Panc1 (cell line): Measurements from ENCODE around the gene FANCC. TPM values are rescaled to one million over a fixed set of nuclear protein-coding genes. Genes with fewer than 3 reads are reported as not detected.

Experiments used
- ATAC-seq: fragments of 200-7000 bp; cut with Tn5 transposase; 2 replicates; pipeline ENCODE4 v1.9.1; 2020; ENCODE audit warnings: mild to moderate bottlenecking, moderate library complexity
- BruUV-seq: library from RNA; stranded (reverse); fragments of 400-500 nt; replicated peaks from 2 replicates; lab custom pipeline; 2021; lab: Mats Ljungman, UMichigan
- CTCF ChIA-PET: fragments of 300-600 bp; sonication (Branson Sonifier 250); formaldehyde crosslinking; loops from one replicate; lab custom pipeline; 2022; ENCODE audit warnings: antibody characterized with exemption; lab: Charles Lee
- POLR2A ChIA-PET: fragments of 300-600 bp; sonication (Branson Sonifier 250); formaldehyde crosslinking; loops from one replicate; lab custom pipeline; 2022; ENCODE audit warnings: antibody characterized with exemption; lab: Charles Lee
- DNase-seq: peaks from one replicate; pipeline ENCODE4 v3.0.0-alpha.2; 2010; ENCODE audit warnings: low read depth, low spot score
- H3K27ac ChIP-seq: 2 replicates; pipeline ENCODE4 v1.5.1; 2011; ENCODE audit warnings: mild to moderate bottlenecking, low read length, inconsistent platforms
- H3K27me3 ChIP-seq: fragments of 200-500 bp; sonication (Bioruptor generic); 2 replicates; pipeline ENCODE4 v1.6.0; 2014; ENCODE audit warnings: low read length, inconsistent platforms; ENCODE audit not compliant: control insufficient read depth, insufficient read depth
- H3K36me3 ChIP-seq: fragments of 200-500 bp; sonication (Bioruptor generic); 2 replicates; pipeline ENCODE4 v1.5.1; 2014; ENCODE audit warnings: inconsistent platforms, mild to moderate bottlenecking, low read length, moderate library complexity; ENCODE audit not compliant: control insufficient read depth, insufficient read depth
- H3K4me1 ChIP-seq: 2 replicates; pipeline ENCODE4 v1.5.1; 2011; ENCODE audit warnings: inconsistent platforms, mild to moderate bottlenecking, low read length, moderate library complexity; ENCODE audit not compliant: control insufficient read depth, insufficient read depth
- H3K4me3 ChIP-seq, 2 experiments: 2 replicates each; pipeline ENCODE4 v1.5.1; 2011 to 2012; ENCODE audit warnings: low read depth in 2 of 2, low read length in 2 of 2, mild to moderate bottlenecking in 2 of 2, inconsistent platforms in 1 of 2, moderate library complexity in 1 of 2
- H3K9me3 ChIP-seq: fragments of 200-500 bp; sonication (Bioruptor generic); 2 replicates; pipeline ENCODE4 v1.5.1; 2014; ENCODE audit warnings: low read depth, mild to moderate bottlenecking, inconsistent platforms, low read length, moderate library complexity; ENCODE audit not compliant: control insufficient read depth, insufficient read depth
- POLR2AphosphoS5 ChIP-seq: IDR thresholded peaks from 2 replicates; pipeline ENCODE4 v1.6.1; 2012; ENCODE audit warnings: mild to moderate bottlenecking, low read depth, low read length, moderate library complexity
- REST ChIP-seq, 2 experiments: IDR thresholded peaks; 2 replicates each; pipeline ENCODE4 v1.6.1; 2011 to 2012; ENCODE audit warnings: low read depth in 2 of 2, control low read depth in 1 of 2, low read length in 1 of 2, mild to moderate bottlenecking in 1 of 2, moderate library complexity in 1 of 2; ENCODE audit not compliant: insufficient read depth in 1 of 2
- SIN3A ChIP-seq: IDR thresholded peaks from 2 replicates; pipeline ENCODE4 v1.6.1; 2012; ENCODE audit warnings: low read depth, mild to moderate bottlenecking, low read length, moderate library complexity, borderline replicate concordance; ENCODE audit not compliant: insufficient read depth
- TCF7L2 ChIP-seq: IDR thresholded peaks from 2 replicates; pipeline ENCODE4 v1.6.1; 2011; ENCODE audit warnings: mild to moderate bottlenecking, low read depth, low read length, inconsistent platforms
- in situ Hi-C: cut with HindIII; loops from 2 replicates; pipeline ENCODE4 v1.10.0; 2016; ENCODE audit warnings: low sequenced_read_pairs, low pct_unique_long_range_greater_than_20kb
- intact Hi-C: fragments of 100-400 bp; cut with micrococcal nuclease; formaldehyde crosslinking; loops from one replicate; pipeline ENCODE4 v1.10.0; 2022; ENCODE audit not compliant: unreplicated experiment
- total RNA-seq: library from RNA; stranded (reverse); gene quantifications from one replicate; pipeline ENCODE4 v1.2.1, GENCODE V29; 2021; ENCODE audit not compliant: unreplicated experiment
- TF ChIP-seq, protein P1 (sequence below): fragments of 450-650 bp; IDR thresholded peaks from 2 replicates; pipeline ENCODE4 v1.5.1; 2017; ENCODE audit warnings: mild to moderate bottlenecking

The FANCC gene
- total RNA-seq, 1 experiment from 2014 or later = 17.8 TPM

GRCh38 chr9:95067897-95068296 is 249.6 kb downstream of the FANCC start:
- no peak for ATAC-seq
- intact Hi-C loops = no loop called here
- Histone ChIP-seq H3K27me3 (no peaks in the 10 kb centered on the region), H3K27ac (no peak overlapping the region), H3K4me1 (peaks cover 17% of the 10 kb centered on the region; the same call in 1 of the 2 replicates), H3K36me3 (peaks cover 3% of the 10 kb centered on the region), H3K9me3 (no peaks in the 10 kb centered on the region), H3K4me3 (no peak overlapping the region)
- no peak for TF ChIP-seq POLR2AphosphoS5
- no peak for TF ChIP-seq REST (IDR thresholded peaks at IDR 0.05; ENCODE audit: insufficient read depth in 1 of 2, low read depth in 2 of 2, low read length in 1 of 2)
- no peak for TF ChIP-seq SIN3A
- no TSS peak for BruUV-seq
- ChIA-PET CTCF (no interaction called here), POLR2A (no interaction called here)
- in situ Hi-C loops = no loop called here
- no peak for DNase-seq

DNA sequence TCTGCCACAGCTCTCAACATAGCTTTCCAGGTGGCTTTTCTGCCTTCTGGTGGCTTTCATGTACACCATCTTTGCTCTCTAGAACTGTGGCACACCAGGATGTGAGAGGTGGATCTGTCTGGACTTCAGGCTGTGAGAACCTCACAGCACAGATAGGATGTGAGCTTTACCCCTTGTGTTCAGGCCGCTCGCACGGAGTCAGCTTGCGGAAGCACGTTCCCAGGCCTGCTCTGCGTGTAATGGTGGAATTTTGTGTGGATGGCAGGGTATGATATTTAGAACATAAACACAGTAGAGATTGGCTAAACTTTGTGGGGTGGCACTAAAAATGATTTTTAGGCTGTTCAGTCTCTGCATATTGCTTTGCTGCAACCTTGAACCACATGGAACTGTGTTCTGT is 250.5 kb downstream of the FANCC start:
- ATAC-seq (no peak), DNase-seq (no peak)
- BruUV-seq = no TSS peak
- TF ChIP-seq REST (IDR thresholded peaks at IDR 0.05; ENCODE audit: insufficient read depth in 1 of 2, low read depth in 2 of 2, low read length in 1 of 2) (no peak), SIN3A (no peak), TCF7L2 (no peak), POLR2AphosphoS5 (no peak)
- TF ChIP-seq, protein P1, sequence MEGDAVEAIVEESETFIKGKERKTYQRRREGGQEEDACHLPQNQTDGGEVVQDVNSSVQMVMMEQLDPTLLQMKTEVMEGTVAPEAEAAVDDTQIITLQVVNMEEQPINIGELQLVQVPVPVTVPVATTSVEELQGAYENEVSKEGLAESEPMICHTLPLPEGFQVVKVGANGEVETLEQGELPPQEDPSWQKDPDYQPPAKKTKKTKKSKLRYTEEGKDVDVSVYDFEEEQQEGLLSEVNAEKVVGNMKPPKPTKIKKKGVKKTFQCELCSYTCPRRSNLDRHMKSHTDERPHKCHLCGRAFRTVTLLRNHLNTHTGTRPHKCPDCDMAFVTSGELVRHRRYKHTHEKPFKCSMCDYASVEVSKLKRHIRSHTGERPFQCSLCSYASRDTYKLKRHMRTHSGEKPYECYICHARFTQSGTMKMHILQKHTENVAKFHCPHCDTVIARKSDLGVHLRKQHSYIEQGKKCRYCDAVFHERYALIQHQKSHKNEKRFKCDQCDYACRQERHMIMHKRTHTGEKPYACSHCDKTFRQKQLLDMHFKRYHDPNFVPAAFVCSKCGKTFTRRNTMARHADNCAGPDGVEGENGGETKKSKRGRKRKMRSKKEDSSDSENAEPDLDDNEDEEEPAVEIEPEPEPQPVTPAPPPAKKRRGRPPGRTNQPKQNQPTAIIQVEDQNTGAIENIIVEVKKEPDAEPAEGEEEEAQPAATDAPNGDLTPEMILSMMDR = no peak
- in situ Hi-C loops (no loop called here), intact Hi-C loops (no loop called here)
- Histone ChIP-seq H3K27me3 (no peaks in the 10 kb centered on the region), H3K4me3 (no peak overlapping the region), H3K27ac (no peak overlapping the region), H3K9me3 (no peaks in the 10 kb centered on the region), H3K4me1 (peaks cover 17% of the 10 kb centered on the region; the same call in 1 of the 2 replicates), H3K36me3 (peaks cover 3% of the 10 kb centered on the region)
- ChIA-PET CTCF (no interaction called here), POLR2A (no interaction called here)
